ENCODE results near the gene RELN.

DNA sequence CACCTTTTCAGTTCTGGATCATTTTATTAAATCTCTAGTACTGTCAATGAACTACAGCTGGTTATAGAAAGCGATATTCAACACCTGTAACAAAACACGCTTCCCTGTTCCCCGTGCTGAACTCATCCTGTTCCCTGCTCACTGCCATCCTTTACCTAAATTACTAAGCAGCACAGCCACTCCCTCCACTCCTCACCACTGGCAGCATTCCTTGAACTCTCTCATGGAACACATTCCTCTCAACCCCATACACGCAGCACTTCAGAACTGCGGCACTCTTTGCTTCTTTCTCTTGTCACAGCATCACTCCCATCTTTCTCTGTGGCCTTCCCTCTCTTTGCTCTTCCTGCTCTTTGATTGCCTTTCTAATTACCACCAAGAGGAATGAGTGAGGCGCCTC lies 27.4 kb downstream of the RELN start:
- TF ChIP-seq POLR2A (IDR thresholded peaks at IDR 0.05; ENCODE audit: low read depth, low read length): no peak
- no peak for TF ChIP-seq TAF1 (IDR thresholded peaks at IDR 0.05; ENCODE audit: low read depth, low read length)
- no peak for TF ChIP-seq POLR2AphosphoS5 (IDR thresholded peaks at IDR 0.05; ENCODE audit: low read depth, low read length)
- TF ChIP-seq POU2F2 (IDR thresholded peaks at IDR 0.05; ENCODE audit: low read depth, low read length): no peak
